Osteocyte (in vitro differentiated cells): Measurements from ENCODE around the gene KSR2. TPM values are rescaled to one million over a fixed set of nuclear protein-coding genes. Genes with fewer than 3 reads are reported as not detected.

Experiments used
- DNase-seq: peaks from one replicate; pipeline ENCODE4 v3.0.0; 2021; ENCODE audit warnings: mixed read lengths; ENCODE audit not compliant: unreplicated experiment; ENCODE audit errors: extremely low spot score
- H3K27ac Mint-ChIP-seq: one replicate; pipeline ENCODE4 v1.8.0; 2021; ENCODE audit warnings: mild to moderate bottlenecking, mixed read lengths; ENCODE audit not compliant: unreplicated experiment
- H3K27me3 Mint-ChIP-seq: one replicate; pipeline ENCODE4 v1.8.0; 2021; ENCODE audit warnings: mixed read lengths; ENCODE audit not compliant: unreplicated experiment
- H3K36me3 Mint-ChIP-seq: one replicate; pipeline ENCODE4 v1.8.0; 2021; ENCODE audit warnings: mixed read lengths; ENCODE audit not compliant: unreplicated experiment
- H3K4me1 Mint-ChIP-seq: one replicate; pipeline ENCODE4 v1.8.0; 2021; ENCODE audit warnings: mixed read lengths; ENCODE audit not compliant: unreplicated experiment
- H3K4me3 Mint-ChIP-seq: one replicate; pipeline ENCODE4 v1.8.0; 2021; ENCODE audit warnings: mild to moderate bottlenecking, moderate library complexity, mixed read lengths; ENCODE audit not compliant: unreplicated experiment
- H3K9me3 Mint-ChIP-seq: one replicate; pipeline ENCODE4 v1.8.0; 2021; ENCODE audit warnings: mixed read lengths; ENCODE audit not compliant: unreplicated experiment
- total RNA-seq: library from RNA; stranded (reverse); gene quantifications from 2 replicates; pipeline ENCODE4 v1.2.1, GENCODE V29; 2021
- TF ChIP-seq, protein P1 (sequence below): fragments of 200-600 bp; sonication (generic); IDR thresholded peaks from 2 replicates; pipeline ENCODE4 v1.5.0; 2021; ENCODE audit warnings: antibody characterized with exemption, mild to moderate bottlenecking, moderate library complexity

The KSR2 gene
- total RNA-seq, 1 donor from 2014 or later: not detected

DNA sequence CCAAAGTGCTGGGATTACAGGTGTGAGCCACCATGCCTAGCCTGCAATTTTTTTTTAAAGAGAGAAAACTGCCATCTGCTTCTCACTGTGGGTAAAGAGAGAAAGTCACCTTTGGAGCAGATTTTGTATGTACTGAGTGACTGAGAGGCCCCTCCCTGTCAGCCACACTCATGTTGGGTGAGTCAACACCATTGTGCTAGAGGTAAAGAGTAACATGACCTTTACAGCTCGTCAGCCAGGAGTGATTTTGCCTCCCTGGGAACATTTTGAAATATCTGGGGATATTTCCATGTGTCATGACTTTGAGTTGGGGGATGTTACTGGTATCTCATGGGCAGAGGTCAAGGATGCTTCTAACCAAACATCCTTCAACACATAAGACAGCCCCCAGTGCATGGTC, 115.2 kb downstream of the KSR2 start:
- no peak overlapping the region for H3K4me3 Mint-ChIP-seq
- no peaks in the 10 kb centered on the region for H3K36me3 Mint-ChIP-seq

DNA sequence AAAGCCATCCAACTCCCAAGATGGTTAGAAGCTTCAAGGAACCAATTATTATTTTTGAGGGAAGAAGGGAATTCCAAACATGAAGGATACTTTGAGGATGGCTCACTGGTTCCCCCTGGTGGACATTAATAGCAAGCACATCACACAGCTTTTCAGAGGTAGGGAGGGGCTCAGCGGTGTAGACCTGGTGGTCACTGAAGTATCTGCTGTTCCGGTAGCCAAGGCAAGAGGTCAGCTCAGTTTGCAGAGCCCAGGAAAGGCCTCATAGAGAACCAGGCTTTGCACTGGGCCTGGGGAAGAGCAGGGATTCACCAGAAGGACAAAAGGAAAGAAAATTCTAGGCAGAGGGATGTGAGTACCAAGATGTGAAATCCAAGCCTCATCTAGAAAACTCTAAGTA, 118.7 kb downstream of the KSR2 start:
- Mint-ChIP-seq H3K4me3 (no peak overlapping the region), H3K27me3 (peaks cover 51% of the 10 kb centered on the region), H3K27ac (no peak overlapping the region), H3K9me3 (no peaks in the 10 kb centered on the region), H3K4me1 (no peaks in the 10 kb centered on the region), H3K36me3 (no peaks in the 10 kb centered on the region)
- TF ChIP-seq, protein P1, sequence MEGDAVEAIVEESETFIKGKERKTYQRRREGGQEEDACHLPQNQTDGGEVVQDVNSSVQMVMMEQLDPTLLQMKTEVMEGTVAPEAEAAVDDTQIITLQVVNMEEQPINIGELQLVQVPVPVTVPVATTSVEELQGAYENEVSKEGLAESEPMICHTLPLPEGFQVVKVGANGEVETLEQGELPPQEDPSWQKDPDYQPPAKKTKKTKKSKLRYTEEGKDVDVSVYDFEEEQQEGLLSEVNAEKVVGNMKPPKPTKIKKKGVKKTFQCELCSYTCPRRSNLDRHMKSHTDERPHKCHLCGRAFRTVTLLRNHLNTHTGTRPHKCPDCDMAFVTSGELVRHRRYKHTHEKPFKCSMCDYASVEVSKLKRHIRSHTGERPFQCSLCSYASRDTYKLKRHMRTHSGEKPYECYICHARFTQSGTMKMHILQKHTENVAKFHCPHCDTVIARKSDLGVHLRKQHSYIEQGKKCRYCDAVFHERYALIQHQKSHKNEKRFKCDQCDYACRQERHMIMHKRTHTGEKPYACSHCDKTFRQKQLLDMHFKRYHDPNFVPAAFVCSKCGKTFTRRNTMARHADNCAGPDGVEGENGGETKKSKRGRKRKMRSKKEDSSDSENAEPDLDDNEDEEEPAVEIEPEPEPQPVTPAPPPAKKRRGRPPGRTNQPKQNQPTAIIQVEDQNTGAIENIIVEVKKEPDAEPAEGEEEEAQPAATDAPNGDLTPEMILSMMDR: peak; percentile 89
- DNase-seq: no peak

More for the DNA sequence above, 115.2 kb downstream of the KSR2 start:
- H3K4me1 Mint-ChIP-seq: no peaks in the 10 kb centered on the region
- H3K27ac Mint-ChIP-seq: no peak overlapping the region
- no peaks in the 10 kb centered on the region for H3K9me3 Mint-ChIP-seq
- DNase-seq: no peak
- H3K27me3 Mint-ChIP-seq: peaks cover 35% of the 10 kb centered on the region
- TF ChIP-seq, protein P1: no peak

DNA sequence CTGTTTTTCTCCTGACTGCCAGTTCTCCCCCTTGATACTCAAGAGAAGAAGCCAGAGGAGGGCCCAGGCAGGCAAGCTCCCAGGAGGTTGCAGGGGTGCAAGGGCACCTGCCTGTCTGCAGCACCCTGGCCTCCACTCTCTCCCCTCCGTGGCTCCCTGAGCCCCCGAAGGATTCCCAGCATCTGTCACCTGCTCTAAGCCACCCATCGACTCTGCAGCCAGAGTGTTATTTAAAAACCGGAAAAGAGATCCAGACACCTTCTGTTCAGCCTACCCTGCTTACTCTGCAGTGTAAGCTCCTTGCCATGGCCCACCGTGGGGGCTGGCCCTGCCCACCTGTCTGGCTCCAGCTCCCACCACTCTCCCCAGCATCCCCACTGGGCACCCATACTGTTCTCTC, 121.4 kb downstream of the KSR2 start:
- Mint-ChIP-seq H3K9me3 (peaks cover 9% of the 10 kb centered on the region), H3K27me3 (peaks cover 69% of the 10 kb centered on the region), H3K27ac (no peak overlapping the region), H3K4me3 (no peak overlapping the region), H3K4me1 (no peaks in the 10 kb centered on the region), H3K36me3 (no peaks in the 10 kb centered on the region)
- DNase-seq: no peak
- TF ChIP-seq, protein P1: no peak

DNA sequence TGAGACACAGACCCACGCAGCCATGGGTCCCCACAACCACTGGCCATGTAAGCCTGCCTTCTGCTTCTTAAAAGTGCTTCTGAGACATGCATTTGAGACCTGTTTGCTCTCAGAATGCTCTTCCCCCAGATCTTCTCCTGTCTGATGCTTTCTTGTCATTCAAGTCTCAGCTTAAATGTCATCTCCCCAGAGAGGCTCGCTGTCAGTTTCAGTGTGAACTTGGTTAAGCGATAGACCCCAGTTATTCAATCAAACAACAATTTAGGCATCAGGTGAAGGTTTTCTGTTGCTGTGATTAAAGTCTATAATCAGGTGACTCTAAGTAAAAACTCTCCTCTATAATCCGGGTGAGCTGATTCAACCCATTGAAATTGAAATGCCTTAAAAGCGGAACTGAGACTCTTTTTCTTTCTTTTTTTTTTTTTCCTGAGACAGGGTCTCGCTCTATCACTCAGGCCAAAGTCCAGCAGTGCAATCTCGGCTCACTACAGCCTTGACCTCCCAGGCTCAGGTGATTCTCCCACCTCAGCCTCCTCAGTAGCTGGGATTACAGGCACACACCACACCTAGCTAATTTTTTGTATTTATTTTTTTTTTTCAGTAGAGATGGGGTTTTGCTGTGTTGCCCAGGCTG, 123.4 kb downstream of the KSR2 start:
- peaks cover 9% of the 10 kb centered on the region for H3K9me3 Mint-ChIP-seq
- DNase-seq: no peak

DNA sequence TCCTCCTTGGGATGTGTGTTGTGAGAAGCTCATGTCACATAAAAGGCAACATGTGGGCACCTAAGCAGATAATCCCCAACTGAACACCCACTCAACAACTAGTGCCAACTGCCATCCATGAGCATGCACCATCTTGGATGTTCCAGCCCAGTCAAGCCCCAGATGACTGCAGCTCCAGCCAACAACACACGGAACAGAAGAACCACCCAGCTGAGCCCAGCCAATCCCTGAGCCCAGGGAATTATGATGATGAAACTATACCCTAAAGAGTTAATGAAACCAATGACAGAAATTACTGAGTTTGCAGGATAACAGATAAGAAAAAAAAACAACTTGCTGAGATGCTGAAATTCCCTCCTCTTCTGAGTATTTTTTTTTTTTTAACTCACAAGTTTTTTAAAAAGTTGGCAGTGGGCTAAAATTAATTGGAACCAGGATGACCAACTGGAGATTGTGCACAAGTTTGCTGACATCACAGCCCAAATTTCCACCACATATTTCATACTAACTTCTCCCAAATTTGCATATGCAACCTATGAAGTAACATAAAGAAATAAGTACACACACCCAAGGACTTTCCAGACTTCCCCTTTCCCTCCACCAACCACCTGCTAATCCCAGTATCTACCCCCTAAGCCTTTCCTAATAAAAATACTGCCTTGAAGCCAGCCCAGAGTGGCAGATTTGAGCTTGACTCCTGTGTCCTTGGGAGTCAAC, 124.5 kb downstream of the KSR2 start:
- peaks cover 9% of the 10 kb centered on the region for H3K9me3 Mint-ChIP-seq
- TF ChIP-seq, protein P1: no peak
- H3K4me3 Mint-ChIP-seq: no peak overlapping the region
- no peaks in the 10 kb centered on the region for H3K4me1 Mint-ChIP-seq
- no peak overlapping the region for H3K27ac Mint-ChIP-seq
- H3K27me3 Mint-ChIP-seq: peaks cover 68% of the 10 kb centered on the region
- H3K36me3 Mint-ChIP-seq: no peaks in the 10 kb centered on the region
- DNase-seq: no peak

More for the DNA sequence above, 123.4 kb downstream of the KSR2 start:
- TF ChIP-seq, protein P1: no peak
- H3K27me3 Mint-ChIP-seq: peaks cover 72% of the 10 kb centered on the region
- no peak overlapping the region for H3K4me3 Mint-ChIP-seq
- no peak overlapping the region for H3K27ac Mint-ChIP-seq
- no peaks in the 10 kb centered on the region for H3K4me1 Mint-ChIP-seq
- no peaks in the 10 kb centered on the region for H3K36me3 Mint-ChIP-seq
